ENCODE measurements around the gene MRPL43.

DNA sequence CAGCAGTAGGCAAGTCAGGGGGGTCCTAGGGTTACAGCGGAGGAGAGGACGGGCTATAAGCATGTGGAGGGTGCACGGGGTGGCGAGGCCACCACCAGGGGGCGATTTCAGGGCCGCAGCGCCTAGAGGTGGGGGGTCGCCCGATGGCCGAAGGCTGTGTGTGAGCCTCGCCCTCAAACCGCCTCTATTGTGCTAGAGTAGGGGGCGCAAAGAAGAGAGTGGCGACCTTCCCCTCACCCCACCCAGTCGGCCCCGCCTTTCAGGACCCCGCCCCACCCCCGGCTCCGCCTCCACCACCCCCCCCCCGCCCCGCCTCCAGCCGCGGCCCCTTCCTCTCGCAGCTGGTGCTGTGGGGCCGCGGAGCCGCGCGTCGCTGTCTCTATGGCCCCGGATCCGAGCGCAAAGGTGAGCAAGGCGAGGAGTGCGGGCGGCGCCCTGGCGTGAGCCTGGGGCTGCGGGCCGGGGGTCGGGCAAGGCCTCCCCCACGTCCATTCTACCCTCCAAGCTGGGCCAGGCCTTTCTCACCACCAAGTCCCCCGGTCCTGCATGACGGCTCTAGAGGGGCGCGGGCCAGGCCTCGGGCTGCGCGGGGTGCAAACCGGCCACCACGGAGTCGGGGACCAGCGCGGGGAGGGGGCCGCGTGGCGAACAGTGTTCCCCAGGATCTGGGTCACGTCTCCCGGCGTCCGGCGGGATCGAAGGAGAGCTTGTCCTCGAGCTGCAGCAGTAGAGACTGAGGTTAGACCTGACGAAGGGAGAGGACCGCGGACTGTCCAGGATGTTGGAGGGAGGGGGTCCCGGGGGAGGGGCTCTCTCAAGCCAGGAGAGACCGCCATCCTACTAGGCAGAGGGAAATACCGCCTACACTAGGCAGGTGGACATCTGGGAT is 17.9 kb downstream of the MRPL43 start, which contains the start of gene SEMA4G:
- TF ChIP-seq, protein P1, sequence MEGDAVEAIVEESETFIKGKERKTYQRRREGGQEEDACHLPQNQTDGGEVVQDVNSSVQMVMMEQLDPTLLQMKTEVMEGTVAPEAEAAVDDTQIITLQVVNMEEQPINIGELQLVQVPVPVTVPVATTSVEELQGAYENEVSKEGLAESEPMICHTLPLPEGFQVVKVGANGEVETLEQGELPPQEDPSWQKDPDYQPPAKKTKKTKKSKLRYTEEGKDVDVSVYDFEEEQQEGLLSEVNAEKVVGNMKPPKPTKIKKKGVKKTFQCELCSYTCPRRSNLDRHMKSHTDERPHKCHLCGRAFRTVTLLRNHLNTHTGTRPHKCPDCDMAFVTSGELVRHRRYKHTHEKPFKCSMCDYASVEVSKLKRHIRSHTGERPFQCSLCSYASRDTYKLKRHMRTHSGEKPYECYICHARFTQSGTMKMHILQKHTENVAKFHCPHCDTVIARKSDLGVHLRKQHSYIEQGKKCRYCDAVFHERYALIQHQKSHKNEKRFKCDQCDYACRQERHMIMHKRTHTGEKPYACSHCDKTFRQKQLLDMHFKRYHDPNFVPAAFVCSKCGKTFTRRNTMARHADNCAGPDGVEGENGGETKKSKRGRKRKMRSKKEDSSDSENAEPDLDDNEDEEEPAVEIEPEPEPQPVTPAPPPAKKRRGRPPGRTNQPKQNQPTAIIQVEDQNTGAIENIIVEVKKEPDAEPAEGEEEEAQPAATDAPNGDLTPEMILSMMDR (IDR thresholded peaks at IDR 0.05) = peak; percentile 60
- TF ChIP-seq POLR2AphosphoS2 (conservative IDR thresholded peaks at IDR 0.05; ENCODE audit: low read length) (no peak), RAD21 (conservative IDR thresholded peaks at IDR 0.05 in 1 of 2, IDR thresholded peaks at IDR 0.05 in 1 of 2) (peak in 1 of 2 experiments; percentile 23; a peak in 1 of 5 replicates), CEBPB (IDR thresholded peaks at IDR 0.05) (no peak), MAZ (IDR thresholded peaks at IDR 0.05; ENCODE audit: borderline replicate concordance, low read depth, low read length) (no peak)
- TF ChIP-seq, protein P2, sequence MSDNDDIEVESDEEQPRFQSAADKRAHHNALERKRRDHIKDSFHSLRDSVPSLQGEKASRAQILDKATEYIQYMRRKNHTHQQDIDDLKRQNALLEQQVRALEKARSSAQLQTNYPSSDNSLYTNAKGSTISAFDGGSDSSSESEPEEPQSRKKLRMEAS (IDR thresholded peaks at IDR 0.05) = peak; percentile 43

Measured in A549 (cell line).